H9 (cell line): ENCODE results near the gene TMC1. TPM values are rescaled to one million over a fixed set of nuclear protein-coding genes. Genes with fewer than 3 reads are reported as not detected.

Source experiments
- DNase-seq: peaks from one replicate; pipeline ENCODE4 v3.0.0-alpha.2; 2017
- H2AFZ ChIP-seq: one replicate; pipeline ENCODE4 v1.6.1; 2013; ENCODE audit warnings: mild to moderate bottlenecking, low read length, control low read depth, moderate library complexity
- H2AK5ac ChIP-seq: 2 replicates; pipeline ENCODE4 v1.6.1; 2013; ENCODE audit warnings: low read length, control low read depth, mixed read lengths; ENCODE audit not compliant: insufficient read length
- H2BK120ac ChIP-seq: one replicate; pipeline ENCODE4 v1.6.1; 2013; ENCODE audit warnings: low read depth, mild to moderate bottlenecking, low read length, control low read depth, inconsistent platforms; ENCODE audit not compliant: poor library complexity, severe bottlenecking
- H2BK12ac ChIP-seq: 2 replicates; pipeline ENCODE4 v1.6.1; 2013; ENCODE audit warnings: low read length, control low read depth, mixed read lengths, low read depth; ENCODE audit not compliant: insufficient read length
- H2BK15ac ChIP-seq: 2 replicates; pipeline ENCODE4 v1.6.1; 2013; ENCODE audit warnings: low read depth, low read length, control low read depth
- H2BK20ac ChIP-seq: one replicate; pipeline ENCODE4 v1.6.1; 2013; ENCODE audit warnings: low read depth, mild to moderate bottlenecking, low read length, control low read depth, inconsistent platforms; ENCODE audit not compliant: poor library complexity, severe bottlenecking
- H2BK5ac ChIP-seq: 2 replicates; pipeline ENCODE4 v1.6.1; 2013; ENCODE audit warnings: low read length, control low read depth, mixed read lengths; ENCODE audit not compliant: insufficient read length
- H3K14ac ChIP-seq: 2 replicates; pipeline ENCODE4 v1.6.1; 2013; ENCODE audit warnings: low read length, control low read depth; ENCODE audit not compliant: insufficient read depth
- H3K18ac ChIP-seq: 2 replicates; pipeline ENCODE4 v1.6.1; 2013; ENCODE audit warnings: low read depth, mild to moderate bottlenecking, mixed read lengths, low read length, control low read depth; ENCODE audit not compliant: insufficient read length
- H3K23ac ChIP-seq: 2 replicates; pipeline ENCODE4 v1.6.1; 2013; ENCODE audit warnings: low read length, control low read depth, mixed read lengths, low read depth; ENCODE audit not compliant: insufficient read length
- H3K23me2 ChIP-seq: 2 replicates; pipeline ENCODE4 v1.6.1; 2013; ENCODE audit warnings: low read depth, mild to moderate bottlenecking, mixed read lengths, low read length, control low read depth; ENCODE audit not compliant: insufficient read length, poor library complexity, severe bottlenecking
- H3K27ac ChIP-seq: 2 replicates; pipeline ENCODE4 v1.5.1; 2013; ENCODE audit warnings: low read length, control low read depth, mixed read lengths, low read depth; ENCODE audit not compliant: insufficient read length
- H3K27me3 ChIP-seq: 2 replicates; pipeline ENCODE4 v1.6.1; 2013; ENCODE audit warnings: low read length, control low read depth, inconsistent platforms; ENCODE audit not compliant: insufficient read depth
- H3K4ac ChIP-seq: 2 replicates; pipeline ENCODE4 v1.6.1; 2013; ENCODE audit warnings: low read depth, mild to moderate bottlenecking, control low read depth, inconsistent platforms, low read length, moderate library complexity
- H3K4me1 ChIP-seq: 2 replicates; pipeline ENCODE4 v1.6.1; 2013; ENCODE audit warnings: low read length, control low read depth, inconsistent platforms; ENCODE audit not compliant: insufficient read depth
- H3K4me2 ChIP-seq: 2 replicates; pipeline ENCODE4 v1.6.1; 2013; ENCODE audit warnings: low read length, control low read depth, mixed read lengths; ENCODE audit not compliant: insufficient read length, insufficient read depth
- H3K56ac ChIP-seq: 2 replicates; pipeline ENCODE4 v1.6.1; 2013; ENCODE audit warnings: low read depth, mild to moderate bottlenecking, mixed read lengths, low read length, control low read depth; ENCODE audit not compliant: insufficient read length
- H3K79me1 ChIP-seq: 2 replicates; pipeline ENCODE4 v1.6.1; 2013; ENCODE audit warnings: low read depth, mild to moderate bottlenecking, moderate library complexity, low read length, control low read depth, inconsistent platforms; ENCODE audit not compliant: insufficient read depth, poor library complexity, severe bottlenecking
- H3K79me2 ChIP-seq: 2 replicates; pipeline ENCODE4 v1.6.1; 2013; ENCODE audit warnings: low read length, control low read depth, inconsistent platforms; ENCODE audit not compliant: insufficient read depth
- H3K9ac ChIP-seq: 2 replicates; pipeline ENCODE4 v1.6.1; 2013; ENCODE audit warnings: low read length, control low read depth, mixed read lengths; ENCODE audit not compliant: insufficient read length; ENCODE audit errors: extremely low read depth
- H3K9me3 ChIP-seq: one replicate; pipeline ENCODE4 v1.6.1; 2013; ENCODE audit warnings: low read depth, low read length, inconsistent platforms; ENCODE audit not compliant: control insufficient read depth
- H3T11ph ChIP-seq: one replicate; pipeline ENCODE4 v1.6.1; 2013; ENCODE audit warnings: mild to moderate bottlenecking, low read length, control low read depth, inconsistent platforms
- H4K20me1 ChIP-seq: one replicate; pipeline ENCODE4 v1.6.1; 2013; ENCODE audit not compliant: control insufficient read depth, insufficient read length, insufficient read depth
- H4K5ac ChIP-seq: 2 replicates; pipeline ENCODE4 v1.6.1; 2013; ENCODE audit warnings: low read depth, mild to moderate bottlenecking, mixed read lengths, low read length, control low read depth; ENCODE audit not compliant: insufficient read length
- H4K8ac ChIP-seq: replicated peaks from 2 replicates; pipeline ENCODE4 v1.6.1; 2013; ENCODE audit warnings: low read length, control low read depth, mixed read lengths, low read depth; ENCODE audit not compliant: insufficient read length
- H4K91ac ChIP-seq: 2 replicates; pipeline ENCODE4 v1.6.1; 2013; ENCODE audit warnings: low read depth, mild to moderate bottlenecking, moderate library complexity, mixed read lengths, low read length, control low read depth; ENCODE audit not compliant: insufficient read length
- H3K27ac Mint-ChIP-seq, 3 experiments: 2 replicates in 2 of 3; 3 replicates in 1 of 3; pipeline ENCODE4 v1.8.0; 2020 to 2021; ENCODE audit warnings: mixed read lengths in 3 of 3, mild to moderate bottlenecking in 1 of 3, moderate library complexity in 1 of 3
- H3K27me3 Mint-ChIP-seq: 2 replicates; pipeline ENCODE4 v1.8.0; 2021; ENCODE audit warnings: low read depth, mild to moderate bottlenecking, moderate library complexity, mixed read lengths
- H3K36me3 Mint-ChIP-seq, 3 experiments: 2 replicates in 2 of 3; 3 replicates in 1 of 3; pipeline ENCODE4 v1.8.0; 2020 to 2021; ENCODE audit warnings: low read depth in 3 of 3, mixed read lengths in 3 of 3; ENCODE audit not compliant: insufficient read depth in 1 of 3
- H3K4me1 Mint-ChIP-seq, 2 experiments: 2 replicates each; pipeline ENCODE4 v1.8.0; 2020; ENCODE audit warnings: mixed read lengths in 2 of 2
- H3K4me3 Mint-ChIP-seq, 2 experiments: 2 replicates in 1 of 2; 3 replicates in 1 of 2; pipeline ENCODE4 v1.8.0; 2020 to 2021; ENCODE audit warnings: mild to moderate bottlenecking in 2 of 2, mixed read lengths in 2 of 2, moderate library complexity in 1 of 2
- H3K9me3 Mint-ChIP-seq, 2 experiments: 2 replicates in 1 of 2; 3 replicates in 1 of 2; pipeline ENCODE4 v1.8.0; 2020; ENCODE audit warnings: mild to moderate bottlenecking in 2 of 2, mixed read lengths in 2 of 2, moderate library complexity in 1 of 2
- CTCF ChIP-seq: fragments of 200-600 bp; sonication (generic); conservative IDR thresholded peaks from 3 replicates; pipeline ENCODE4 v1.8.0; 2021; ENCODE audit warnings: antibody characterized with exemption, mild to moderate bottlenecking
- WGBS: extraction: QIAGEN DNeasy Blood & Tissue Kit; methylation state at CpG from one replicate; pipeline ENCODE4 v1.1.7; 2013; ENCODE audit warnings: missing lambda C conversion rate, low lambda C conversion rate, mixed read lengths; ENCODE audit not compliant: insufficient read length; ENCODE audit errors: extremely low coverage; 5-methylcytosine and 5-hydroxymethylcytosine counted together
- total RNA-seq: library from RNA; stranded (reverse); gene quantifications from 2 replicates; pipeline ENCODE4 v1.2.1, GENCODE V29; 2021

Gene TMC1
- total RNA-seq, 1 experiment from 2014 or later: 2.4 TPM

GRCh38 chr9:72880821-72881220, 359.4 kb downstream of the TMC1 start:
- no peak overlapping the region for H3K56ac ChIP-seq
- H3K4ac ChIP-seq: no peak overlapping the region
- Mint-ChIP-seq H3K36me3 (no peaks in the 10 kb centered on the region), H3K4me3 (no peak overlapping the region), H3K27me3 (no peaks in the 10 kb centered on the region), H3K27ac (no peak overlapping the region), H3K9me3 (peaks cover 2 to 5% of the 10 kb centered on the region in 2 experiments; a peak in 3 of 5 replicates), H3K4me1 (no peaks in the 10 kb centered on the region)
- H2AFZ ChIP-seq: no peak overlapping the region
- no peak overlapping the region for H2BK15ac ChIP-seq
- no peak overlapping the region for H2BK5ac ChIP-seq
- H3K14ac ChIP-seq: no peak overlapping the region
- WGBS: no CpG with 5 or more reads among the region's 2 CpGs
- no peak overlapping the region for H2AK5ac ChIP-seq
- no peak overlapping the region for H4K5ac ChIP-seq
- no peaks in the 10 kb centered on the region for H3K79me1 ChIP-seq
- H3K4me1 ChIP-seq: no peaks in the 10 kb centered on the region
- no peak overlapping the region for H2BK20ac ChIP-seq
- H4K8ac ChIP-seq: no peak overlapping the region
- no peak overlapping the region for H3K4me2 ChIP-seq
- H3K27ac ChIP-seq: no peak overlapping the region
- no peak overlapping the region for H3K9ac ChIP-seq
- no peak overlapping the region for H3K18ac ChIP-seq
- H3T11ph ChIP-seq: no peak overlapping the region
- DNase-seq: no peak
- no peaks in the 10 kb centered on the region for H3K79me2 ChIP-seq
- H3K23me2 ChIP-seq: no peaks in the 10 kb centered on the region
- H2BK12ac ChIP-seq: no peak overlapping the region
- H3K27me3 ChIP-seq: no peaks in the 10 kb centered on the region
- H3K23ac ChIP-seq: no peak overlapping the region
- no peak overlapping the region for H4K91ac ChIP-seq
- no peaks in the 10 kb centered on the region for H4K20me1 ChIP-seq
- H2BK120ac ChIP-seq: no peak overlapping the region
- TF ChIP-seq CTCF: no peak
- H3K9me3 ChIP-seq: no peaks in the 10 kb centered on the region
